BLaER1 (cell line): ENCODE results near the gene DEF6.

Experiments
- H3K27ac ChIP-seq: shearing (Covaris generic); formaldehyde crosslinking; 2 replicates; pipeline ENCODE4 v1.8.1; 2022
- H3K27me3 ChIP-seq: shearing (Covaris generic); formaldehyde crosslinking; 2 replicates; pipeline ENCODE4 v1.8.1; 2022
- H3K36me3 ChIP-seq: shearing (Covaris generic); formaldehyde crosslinking; 2 replicates; pipeline ENCODE4 v1.8.1; 2022
- H3K4me1 ChIP-seq: shearing (Covaris generic); formaldehyde crosslinking; 2 replicates; pipeline ENCODE4 v1.8.1; 2022
- H3K4me2 ChIP-seq: shearing (Covaris generic); formaldehyde crosslinking; 2 replicates; pipeline ENCODE4 v1.8.1; 2022
- H3K4me3 ChIP-seq: shearing (Covaris generic); formaldehyde crosslinking; 2 replicates; pipeline ENCODE4 v1.8.1; 2022
- H3K9ac ChIP-seq: shearing (Covaris generic); formaldehyde crosslinking; 2 replicates; pipeline ENCODE4 v1.8.1; 2022
- H3K9me3 ChIP-seq: shearing (Covaris generic); formaldehyde crosslinking; 2 replicates; pipeline ENCODE4 v1.8.1; 2022
- H4K20me1 ChIP-seq: shearing (Covaris generic); formaldehyde crosslinking; 2 replicates; pipeline ENCODE4 v1.8.1; 2022
- Cebpa-rat ChIP-seq: shearing (Covaris generic); IDR thresholded peaks from 2 replicates; pipeline ENCODE4 v1.8.1; 2022

Gene DEF6

GRCh38 chr6:35358086-35358485 lies 60.5 kb downstream of the DEF6 start:
- no peak for TF ChIP-seq Cebpa-rat
- Histone ChIP-seq H3K36me3 (peaks cover 59% of the 10 kb centered on the region), H4K20me1 (peaks cover 48% of the 10 kb centered on the region), H3K4me1 (peaks cover 49% of the 10 kb centered on the region), H3K4me3 (no peak overlapping the region), H3K27ac (no peak overlapping the region), H3K4me2 (no peak overlapping the region), H3K9ac (no peak overlapping the region), H3K9me3 (no peaks in the 10 kb centered on the region), H3K27me3 (no peaks in the 10 kb centered on the region)

- H3K4me2 ChIP-seq, result peak overlapping the region; percentile 33
Observed at GRCh38 chr6:35359346-35359743, 61.7 kb downstream of the DEF6 start.

GRCh38 chr6:35359744-35360348 lies 62.2 kb downstream of the DEF6 start:
- peaks cover 54% of the 10 kb centered on the region for H4K20me1 ChIP-seq
- no peak overlapping the region for H3K9ac ChIP-seq
- H3K27ac ChIP-seq, result no peak overlapping the region
- H3K4me2 ChIP-seq, result peak overlapping the region; percentile 60
- peaks cover 42% of the 10 kb centered on the region for H3K36me3 ChIP-seq
- H3K27me3 ChIP-seq, result no peaks in the 10 kb centered on the region
- TF ChIP-seq Cebpa-rat, result no peak
- H3K4me3 ChIP-seq, result no peak overlapping the region
- no peaks in the 10 kb centered on the region for H3K9me3 ChIP-seq
- peaks cover 63% of the 10 kb centered on the region for H3K4me1 ChIP-seq

More at GRCh38 chr6:35359346-35359743, 61.7 kb downstream of the DEF6 start:
- TF ChIP-seq Cebpa-rat, result no peak
- no peak overlapping the region for H3K9ac ChIP-seq
- H4K20me1 ChIP-seq, result peaks cover 54% of the 10 kb centered on the region
- H3K9me3 ChIP-seq, result no peaks in the 10 kb centered on the region
- H3K27ac ChIP-seq, result no peak overlapping the region
- no peak overlapping the region for H3K4me3 ChIP-seq
- H3K36me3 ChIP-seq, result peaks cover 47% of the 10 kb centered on the region
- H3K27me3 ChIP-seq, result no peaks in the 10 kb centered on the region
- peaks cover 61% of the 10 kb centered on the region for H3K4me1 ChIP-seq

- H3K4me1 ChIP-seq, result peaks cover 63% of the 10 kb centered on the region
- 0 out of 2 replicates have a peak overlapping the region, but pooled peaks have one; percentile 46 for H3K9ac ChIP-seq
- no peaks in the 10 kb centered on the region for H3K9me3 ChIP-seq
- no peak overlapping the region for H3K4me3 ChIP-seq
- no peak for TF ChIP-seq Cebpa-rat
- H3K27me3 ChIP-seq, result no peaks in the 10 kb centered on the region
- H4K20me1 ChIP-seq, result peaks cover 54% of the 10 kb centered on the region
- H3K27ac ChIP-seq, result peak overlapping the region; percentile 61
- peaks cover 37% of the 10 kb centered on the region for H3K36me3 ChIP-seq
- peak overlapping the region; percentile 60 for H3K4me2 ChIP-seq
Observed at GRCh38 chr6:35360349-35361138, 62.9 kb downstream of the DEF6 start.

GRCh38 chr6:35362200-35362599 lies 64.6 kb downstream of the DEF6 start:
- Histone ChIP-seq H3K27ac (peak overlapping the region; percentile 70), H3K27me3 (no peaks in the 10 kb centered on the region), H3K9me3 (no peaks in the 10 kb centered on the region), H3K4me3 (no peak overlapping the region), H3K4me2 (peak overlapping the region; percentile 84), H3K4me1 (peaks cover 64% of the 10 kb centered on the region), H3K36me3 (peaks cover 29% of the 10 kb centered on the region), H3K9ac (no peak overlapping the region; the same call in 1 of the 2 replicates), H4K20me1 (peaks cover 40% of the 10 kb centered on the region)
- TF ChIP-seq Cebpa-rat, result no peak

GRCh38 chr6:35363293-35363750 lies 65.7 kb downstream of the DEF6 start:
- H3K27me3 ChIP-seq, result no peaks in the 10 kb centered on the region
- TF ChIP-seq Cebpa-rat, result no peak
- no peaks in the 10 kb centered on the region for H3K9me3 ChIP-seq
- peak overlapping the region; percentile 28; the same call in 1 of the 2 replicates for H3K4me3 ChIP-seq
- peak overlapping the region; percentile 52 for H3K9ac ChIP-seq
- H3K4me2 ChIP-seq, result peak overlapping the region; percentile 84
- peak overlapping the region; percentile 70 for H3K27ac ChIP-seq
- H3K4me1 ChIP-seq, result peaks cover 74% of the 10 kb centered on the region
- peaks cover 24% of the 10 kb centered on the region for H3K36me3 ChIP-seq
- H4K20me1 ChIP-seq, result peaks cover 40% of the 10 kb centered on the region

- Histone ChIP-seq H3K4me3 (no peak overlapping the region), H3K9me3 (no peaks in the 10 kb centered on the region), H3K4me1 (peaks cover 74% of the 10 kb centered on the region), H3K36me3 (peaks cover 14% of the 10 kb centered on the region), H4K20me1 (peaks cover 30% of the 10 kb centered on the region), H3K9ac (no peak overlapping the region), H3K27ac (no peak overlapping the region), H3K27me3 (no peaks in the 10 kb centered on the region), H3K4me2 (no peak overlapping the region)
- no peak for TF ChIP-seq Cebpa-rat
Observed at GRCh38 chr6:35365594-35366203, 68.1 kb downstream of the DEF6 start.

DNA sequence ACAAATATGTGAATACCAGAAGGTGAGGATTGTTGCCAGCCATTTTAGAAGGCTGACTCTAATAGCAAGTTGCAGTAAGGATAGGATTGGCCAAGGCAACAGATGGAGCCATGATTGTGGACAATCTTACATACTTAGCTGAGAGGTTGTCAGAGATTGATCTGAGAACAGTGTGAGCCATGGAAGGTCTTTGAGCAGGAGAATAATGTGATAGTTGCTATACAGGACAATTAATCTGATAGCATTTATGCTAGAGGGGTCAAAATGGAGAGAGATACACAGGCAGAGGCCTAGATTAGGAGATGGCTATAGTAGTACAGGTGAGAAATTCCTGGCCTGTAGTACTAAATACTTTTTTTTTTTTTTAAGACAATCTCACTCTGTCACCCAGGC lies 68.6 kb downstream of the DEF6 start:
- no peak for TF ChIP-seq Cebpa-rat
- Histone ChIP-seq H3K4me3 (no peak overlapping the region), H3K27me3 (no peaks in the 10 kb centered on the region), H3K9me3 (no peaks in the 10 kb centered on the region), H3K36me3 (peaks cover 14% of the 10 kb centered on the region), H3K9ac (no peak overlapping the region), H3K27ac (no peak overlapping the region), H3K4me2 (no peak overlapping the region), H4K20me1 (peaks cover 25% of the 10 kb centered on the region), H3K4me1 (peaks cover 74% of the 10 kb centered on the region)

GRCh38 chr6:35367646-35368037 lies 70.0 kb downstream of the DEF6 start:
- H3K27me3 ChIP-seq, result no peaks in the 10 kb centered on the region
- no peak for TF ChIP-seq Cebpa-rat
- no peak overlapping the region for H3K9ac ChIP-seq
- H3K9me3 ChIP-seq, result no peaks in the 10 kb centered on the region
- no peak overlapping the region for H3K27ac ChIP-seq
- peak overlapping the region; percentile 47 for H3K4me2 ChIP-seq
- H3K4me1 ChIP-seq, result peaks cover 66% of the 10 kb centered on the region
- H3K4me3 ChIP-seq, result no peak overlapping the region
- peaks cover 14% of the 10 kb centered on the region for H3K36me3 ChIP-seq
- peaks cover 10% of the 10 kb centered on the region for H4K20me1 ChIP-seq
